ENCODE measurements around the gene KCNH4. TPM values are rescaled to one million over a fixed set of nuclear protein-coding genes. Genes with fewer than 3 reads are reported as not detected.
"Not testable (repeated sequence)": the region's sequence is repeated elsewhere in the genome, so short reads cannot be mapped to it uniquely, and the experiment has no call there.

The KCNH4 gene
- total RNA-seq, 4 donors from 2014 or later = 0.30 TPM; not detected in 3

GRCh38 chr17:42141382-42141781 is 39.6 kb downstream of the KCNH4 start:
- peak overlapping the region in 1 of 4 donors; percentile 25 for H3K27ac ChIP-seq
- no peaks in the 10 kb centered on the region for H3K9me3 ChIP-seq
- no peak overlapping the region for H3K4me3 ChIP-seq
- peaks cover 0 to 61% (median 23%) of the 10 kb centered on the region in 4 donors for H3K4me1 ChIP-seq
- TF ChIP-seq POLR2A (IDR thresholded peaks at IDR 0.05) = no peak
- TF ChIP-seq EP300 (IDR thresholded peaks at IDR 0.05) = no peak
- no peak for TF ChIP-seq CTCF (IDR thresholded peaks at IDR 0.05)
- DNase-seq (ENCODE audit: low spot score in 2 of 2) = no peak
- WGBS, 2 donors = 56 to 72% methylated on average over 6 to 8 of the region's 8 CpGs
- no peaks in the 10 kb centered on the region for H3K27me3 ChIP-seq
- peaks cover 0 to 24% (median 0%) of the 10 kb centered on the region in 3 donors for H3K36me3 ChIP-seq

DNA sequence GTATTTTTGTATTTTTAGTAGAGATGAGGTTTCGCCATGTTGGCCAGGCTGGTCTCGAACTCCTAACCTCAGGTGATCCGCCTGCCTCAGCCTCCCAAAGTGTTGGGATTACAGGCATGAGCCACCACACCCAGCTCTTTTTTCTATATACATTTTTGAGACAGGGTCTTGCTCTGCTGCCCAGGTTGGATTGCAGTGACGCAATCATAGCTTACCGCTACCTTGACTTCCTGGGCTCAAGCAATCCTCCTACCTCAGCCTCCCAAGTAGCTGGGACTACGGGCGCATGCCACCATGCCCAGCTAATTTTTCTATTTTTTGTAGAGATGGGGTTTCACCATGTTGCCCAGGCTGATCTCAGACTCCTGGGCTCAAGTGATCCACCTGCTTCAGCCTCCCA is 40.3 kb downstream of the KCNH4 start:
- H3K27ac ChIP-seq; H3K4me3 ChIP-seq; DNase-seq (ENCODE audit: low spot score in 2 of 2); H3K9me3 ChIP-seq; H3K27me3 ChIP-seq: not testable (repeated sequence)
- peaks cover 0 to 66% (median 27%) of the 10 kb centered on the region in 4 donors for H3K4me1 ChIP-seq
- WGBS, 2 donors = 95 to 99% methylated on average over 7 of the region's 7 CpGs
- peaks cover 0 to 18% (median 0%) of the 10 kb centered on the region in 3 donors for H3K36me3 ChIP-seq

GRCh38 chr17:42138749-42139492 is 42.0 kb downstream of the KCNH4 start:
- DNase-seq (ENCODE audit: low spot score in 2 of 2) = no peak
- no peaks in the 10 kb centered on the region for H3K27me3 ChIP-seq
- no peaks in the 10 kb centered on the region for H3K9me3 ChIP-seq
- H3K27ac ChIP-seq = no peak overlapping the region
- H3K4me1 ChIP-seq = peaks cover 0 to 82% (median 34%) of the 10 kb centered on the region in 4 donors
- H3K36me3 ChIP-seq = peaks cover 0 to 13% (median 0%) of the 10 kb centered on the region in 3 donors
- 67 to 74% methylated on average over 7 of the region's 7 CpGs for WGBS, 2 donors
- H3K4me3 ChIP-seq = no peak overlapping the region
- TF ChIP-seq EP300 (IDR thresholded peaks at IDR 0.05) (no peak), POLR2A (IDR thresholded peaks at IDR 0.05) (no peak), CTCF (IDR thresholded peaks at IDR 0.05) (no peak)

- DNase-seq (ENCODE audit: low spot score in 2 of 2) = no peak
- WGBS, 2 donors = 73 to 86% methylated on average over 3 of the region's 3 CpGs
- peaks cover 0 to 84% (median 40%) of the 10 kb centered on the region in 4 donors for H3K4me1 ChIP-seq
- H3K27me3 ChIP-seq = no peaks in the 10 kb centered on the region
- no peak for TF ChIP-seq POLR2A (IDR thresholded peaks at IDR 0.05)
- H3K27ac ChIP-seq = peak overlapping the region in 3 of 4 donors; percentile 58 to 66 (median 63)
- no peak overlapping the region for H3K4me3 ChIP-seq
- H3K36me3 ChIP-seq = peaks cover 0 to 13% (median 0%) of the 10 kb centered on the region in 3 donors
- no peaks in the 10 kb centered on the region for H3K9me3 ChIP-seq
Observed at GRCh38 chr17:42136654-42137051, 44.3 kb downstream of the KCNH4 start.

GRCh38 chr17:42135664-42136653 is 45.0 kb downstream of the KCNH4 start:
- no peak for TF ChIP-seq POLR2A (IDR thresholded peaks at IDR 0.05)
- peak in 1 of 2 donors; percentile 80 for TF ChIP-seq EP300 (IDR thresholded peaks at IDR 0.05)
- H3K27me3 ChIP-seq = no peaks in the 10 kb centered on the region
- no peaks in the 10 kb centered on the region for H3K9me3 ChIP-seq
- H3K4me3 ChIP-seq = no peak overlapping the region
- DNase-seq (ENCODE audit: low spot score in 2 of 2) = peak in 1 of 2 donors; percentile 41
- H3K36me3 ChIP-seq = peaks cover 0 to 13% (median 0%) of the 10 kb centered on the region in 3 donors
- H3K27ac ChIP-seq = peak overlapping the region in 3 of 4 donors; percentile 58 to 66 (median 63)
- peaks cover 0 to 84% (median 44%) of the 10 kb centered on the region in 4 donors for H3K4me1 ChIP-seq
- WGBS, 2 donors = 61 to 72% methylated on average over 15 of the region's 15 CpGs

DNA sequence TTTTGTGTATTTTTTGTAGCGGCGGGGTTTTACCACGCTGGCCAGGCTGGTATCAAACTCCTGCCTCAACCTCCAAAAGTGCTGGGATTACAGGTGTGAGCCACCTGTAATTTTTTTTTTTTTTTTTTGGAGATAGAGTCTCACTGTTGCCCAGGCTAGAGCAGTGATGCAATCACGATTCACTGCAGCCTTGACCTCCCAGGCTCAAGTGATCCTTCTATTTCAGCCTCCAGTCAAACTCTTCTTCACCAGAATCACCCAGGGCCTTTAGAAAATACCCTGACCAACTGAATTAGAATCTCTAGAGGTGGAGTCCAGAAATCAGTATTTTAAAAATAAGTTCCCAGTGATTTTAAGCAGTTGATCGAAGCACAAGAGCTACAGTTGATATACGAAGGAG is 45.8 kb downstream of the KCNH4 start:
- no peak for DNase-seq (ENCODE audit: low spot score in 2 of 2)
- TF ChIP-seq CTCF (IDR thresholded peaks at IDR 0.05) (no peak), POLR2A (IDR thresholded peaks at IDR 0.05) (no peak), EP300 (IDR thresholded peaks at IDR 0.05) (no peak)
- no peaks in the 10 kb centered on the region for H3K9me3 ChIP-seq
- peaks cover 0 to 87% (median 46%) of the 10 kb centered on the region in 4 donors for H3K4me1 ChIP-seq
- peak overlapping the region in 3 of 4 donors; percentile 48 to 66 (median 58) for H3K27ac ChIP-seq
- H3K4me3 ChIP-seq = no peak overlapping the region
- peaks cover 0 to 18% (median 0%) of the 10 kb centered on the region in 3 donors for H3K36me3 ChIP-seq
- 91 to 92% methylated on average over 6 of the region's 6 CpGs for WGBS, 2 donors
- no peaks in the 10 kb centered on the region for H3K27me3 ChIP-seq

Measured in tibial nerve (tissue), 4 donors.